Motor neuron (in vitro differentiated cells): ENCODE measurements around the gene SLC1A7. TPM values are rescaled to one million over a fixed set of nuclear protein-coding genes. Genes with fewer than 3 reads are reported as not detected.

Experiments used
- ATAC-seq, 8 experiments: fragments of 200-7000 bp; cut with Tn5 transposase; replicated peaks in 6 of 8; 2 replicates each; pipeline ENCODE4 v1.8.0; 2021; ENCODE audit warnings: mild to moderate bottlenecking in 8 of 8, moderate library complexity in 8 of 8
- H3K27ac ChIP-seq, 2 donors: fragments of 250-450 bp; sonication (Bioruptor Pico); 2 replicates each; pipeline ENCODE4 v1.9.0; 2021; ENCODE audit warnings: antibody characterized with exemption in 2 of 2, mild to moderate bottlenecking in 2 of 2, moderate library complexity in 1 of 2
- H3K4me1 ChIP-seq, 2 donors: fragments of 250-450 bp; sonication (Bioruptor Pico); replicated peaks in 1 of 2; 2 replicates each; pipeline ENCODE4 v1.6.1; 2021; ENCODE audit warnings: antibody characterized with exemption in 2 of 2, mild to moderate bottlenecking in 2 of 2, moderate library complexity in 1 of 2
- H3K4me3 ChIP-seq, 5 donors: fragments of 250-450 bp; sonication (Bioruptor Pico); 2 replicates each; pipeline ENCODE4 v1.9.0; 2021; ENCODE audit warnings: antibody characterized with exemption in 5 of 5, mild to moderate bottlenecking in 5 of 5, moderate library complexity in 4 of 5
- WGBS, 10 experiments: fragments of 450-650 bp; shearing (Covaris generic); methylation state at CpG; one replicate each; pipeline ENCODE4 v1.0.0; 2022; 5-methylcytosine and 5-hydroxymethylcytosine counted together
- in situ Hi-C, 9 experiments: fragments of 400-800 bp; cut with MboI; loops; one replicate each; pipeline ENCODE4 v1.15.0; 2021; ENCODE audit warnings: low sequenced_read_pairs in 9 of 9, low pct_unique_long_range_greater_than_20kb in 2 of 9; ENCODE audit not compliant: unreplicated experiment in 9 of 9
- total RNA-seq, 8 experiments: library from RNA; unstranded; fragments of 300-600 nt; gene quantifications; 2 replicates each; pipeline versions ENCODE4 v1.2.3 to v1.2.4, GENCODE V29; 2022

The SLC1A7 gene
- total RNA-seq, 8 experiments from 2014 or later: 0.05 to 1.8 (median 0.50) TPM

DNA sequence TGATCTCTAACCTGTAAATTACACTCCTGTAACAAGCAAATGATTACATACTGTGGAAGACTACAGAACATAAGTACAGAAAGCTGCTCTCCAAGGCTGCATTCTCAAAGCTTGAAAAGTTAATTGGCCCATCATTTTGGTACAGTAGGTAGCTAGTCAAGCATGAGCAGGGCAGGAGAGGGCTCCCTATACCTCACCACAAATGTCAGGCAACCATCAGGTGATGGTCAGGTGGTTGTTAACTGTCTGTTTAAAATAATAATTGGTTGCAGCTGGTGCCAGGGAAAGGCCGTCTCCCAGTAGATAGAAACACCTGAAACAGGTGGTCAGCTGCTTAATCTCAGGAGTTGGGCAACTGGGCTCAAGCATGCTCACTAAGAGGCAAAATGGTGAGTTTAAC is 13.1 kb upstream of the SLC1A7 start:
- Histone ChIP-seq H3K4me3 (no peak overlapping the region), H3K27ac (no peak overlapping the region), H3K4me1 (no peaks in the 10 kb centered on the region)
- in situ Hi-C loops: no loop called here
- no peak for ATAC-seq
- 0 to 87% (median 71%) methylated on average over 1 of the region's 1 CpG; no CpG with 5 or more reads in 5 of the 10 experiments for WGBS, 10 experiments

- Histone ChIP-seq H3K4me3 (no peak overlapping the region), H3K4me1 (no peaks in the 10 kb centered on the region), H3K27ac (no peak overlapping the region)
- WGBS, 10 experiments: 67 to 100% (median 85%) methylated on average over 1 to 8 of the region's 8 CpGs; no CpG with 5 or more reads in 1 of the 10 experiments
- no peak for ATAC-seq
- in situ Hi-C loops: no loop called here
These were observed 12.5 kb upstream of the SLC1A7 start for GRCh38 chr1:53154859-53155438.

DNA sequence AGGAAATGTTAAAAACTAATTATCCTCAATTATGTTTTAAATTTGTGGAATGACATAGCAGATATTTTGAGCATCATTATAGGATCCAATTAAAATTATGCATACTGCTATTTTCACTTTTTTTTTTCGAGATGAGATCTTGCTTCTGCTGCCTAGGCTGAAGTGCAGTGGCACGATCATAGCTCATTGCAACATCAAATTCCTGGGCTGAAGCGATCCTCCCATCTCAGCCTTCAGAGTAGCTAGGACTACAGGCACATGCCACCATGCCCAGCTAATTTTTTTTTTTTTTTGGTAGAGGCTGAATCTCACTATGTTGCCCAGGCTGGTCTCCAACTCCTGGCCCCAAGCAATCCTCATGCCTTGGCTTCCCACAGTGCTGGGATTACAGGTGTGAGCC is 11.3 kb upstream of the SLC1A7 start:
- in situ Hi-C loops: no loop called here
- Histone ChIP-seq H3K4me3 (no peak overlapping the region), H3K27ac (no peak overlapping the region), H3K4me1 (no peaks in the 10 kb centered on the region)
- ATAC-seq: no peak
- 13 to 96% (median 57%) methylated on average over 1 to 3 of the region's 3 CpGs; no CpG with 5 or more reads in 1 of the 10 experiments for WGBS, 10 experiments

GRCh38 chr1:53148123-53148522 is 5.7 kb upstream of the SLC1A7 start:
- Histone ChIP-seq H3K4me3 (no peak overlapping the region), H3K27ac (no peak overlapping the region), H3K4me1 (peaks cover 22 to 24% of the 10 kb centered on the region in 2 donors)
- no peak for ATAC-seq
- 20 to 95% (median 74%) methylated on average over 2 to 3 of the region's 3 CpGs; no CpG with 5 or more reads in 1 of the 10 experiments for WGBS, 10 experiments
- in situ Hi-C loops: no loop called here

GRCh38 chr1:53147174-53147573 is 4.7 kb upstream of the SLC1A7 start:
- in situ Hi-C loops: no loop called here
- ATAC-seq: no peak

GRCh38 chr1:53145942-53146708 is 3.7 kb upstream of the SLC1A7 start:
- WGBS, 10 experiments: 0 to 33% (median 21%) methylated on average over 1 to 15 of the region's 24 CpGs; no CpG with 5 or more reads in 5 of the 10 experiments
- in situ Hi-C loops: no loop called here
- peaks cover 27 to 29% of the 10 kb centered on the region in 2 donors for H3K4me1 ChIP-seq
- H3K27ac ChIP-seq: peak overlapping the region; percentile 45 to 84
- H3K4me3 ChIP-seq: no peak overlapping the region
- peak; percentile 89 to 95 (median 91) for ATAC-seq

More at GRCh38 chr1:53147174-53147573, 4.7 kb upstream of the SLC1A7 start:
- peak overlapping the region in 1 of 2 donors; percentile 84 for H3K27ac ChIP-seq
- no peak overlapping the region for H3K4me3 ChIP-seq
- 56 to 100% (median 89%) methylated on average over 2 to 4 of the region's 4 CpGs; no CpG with 5 or more reads in 2 of the 10 experiments for WGBS, 10 experiments
- H3K4me1 ChIP-seq: peaks cover 22 to 24% of the 10 kb centered on the region in 2 donors

GRCh38 chr1:53145619-53145941 is 3.1 kb upstream of the SLC1A7 start:
- H3K27ac ChIP-seq: peak overlapping the region in 1 of 2 donors; percentile 84
- in situ Hi-C loops: no loop called here

DNA sequence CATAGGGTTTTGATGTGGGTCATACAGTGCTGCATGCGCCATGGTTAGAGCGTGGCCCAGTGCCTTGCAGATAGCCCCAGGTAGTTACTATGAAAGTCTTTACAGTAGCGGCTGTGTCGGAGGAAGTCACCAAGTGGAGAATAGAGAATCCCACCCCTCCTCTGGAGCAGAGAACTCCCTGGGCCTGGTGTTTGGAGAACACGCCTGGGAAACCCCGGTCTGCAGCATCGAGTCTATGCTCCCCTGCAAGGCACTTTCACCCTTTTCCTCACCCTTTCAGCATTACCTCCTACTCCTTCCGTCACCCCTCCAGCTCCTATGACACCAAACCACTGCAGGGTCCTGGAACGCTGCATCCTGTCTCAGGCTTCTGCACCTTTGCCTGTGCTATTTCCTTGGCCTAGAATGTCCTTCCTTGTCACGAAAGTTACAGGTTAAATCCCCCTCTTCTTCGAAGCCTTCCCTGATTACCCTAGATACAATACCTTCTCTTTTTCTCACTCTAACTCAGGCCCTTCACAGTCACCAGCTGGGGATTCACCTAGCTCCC is 2.7 kb upstream of the SLC1A7 start:
- in situ Hi-C loops: no loop called here
- no peak overlapping the region for H3K4me3 ChIP-seq
- no peak overlapping the region for H3K27ac ChIP-seq
- 79 to 100% (median 87%) methylated on average over 1 to 9 of the region's 11 CpGs; no CpG with 5 or more reads in 1 of the 10 experiments for WGBS, 10 experiments
- peaks cover 31 to 32% of the 10 kb centered on the region in 2 donors for H3K4me1 ChIP-seq
- no peak for ATAC-seq

More at GRCh38 chr1:53145619-53145941, 3.1 kb upstream of the SLC1A7 start:
- no peak for ATAC-seq
- peaks cover 31 to 32% of the 10 kb centered on the region in 2 donors for H3K4me1 ChIP-seq
- H3K4me3 ChIP-seq: no peak overlapping the region
- WGBS, 10 experiments: 0 to 83% (median 39%) methylated on average over 1 to 5 of the region's 5 CpGs; no CpG with 5 or more reads in 4 of the 10 experiments

GRCh38 chr1:53144201-53144600 is 1.8 kb upstream of the SLC1A7 start:
- Histone ChIP-seq H3K27ac (no peak overlapping the region), H3K4me3 (no peak overlapping the region), H3K4me1 (peaks cover 31 to 32% of the 10 kb centered on the region in 2 donors)
- WGBS, 10 experiments: 0 to 97% (median 61%) methylated on average over 1 to 3 of the region's 3 CpGs; no CpG with 5 or more reads in 2 of the 10 experiments
- in situ Hi-C loops: no loop called here
- no peak for ATAC-seq

DNA sequence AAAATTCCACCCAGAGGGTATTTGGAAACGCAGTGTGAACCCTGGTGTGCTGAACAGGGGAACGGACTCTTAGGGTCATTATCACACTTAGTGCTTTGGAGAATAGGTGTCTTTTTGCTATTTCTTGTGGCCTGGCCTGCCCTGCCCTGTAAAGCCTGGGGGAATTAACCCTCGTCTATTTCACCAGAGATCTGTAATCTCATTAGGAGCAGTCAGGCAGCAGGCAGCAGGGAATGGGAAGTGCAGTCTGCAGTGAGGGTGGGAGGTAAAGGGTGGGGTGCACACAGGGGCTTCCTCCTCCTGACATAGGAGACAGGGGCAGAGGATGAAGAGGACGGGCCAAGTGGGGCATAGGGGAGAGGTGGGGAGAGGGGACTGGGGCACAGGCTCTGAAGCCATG is 1.1 kb upstream of the SLC1A7 start:
- ATAC-seq: no peak
- Histone ChIP-seq H3K4me1 (peaks cover 31 to 32% of the 10 kb centered on the region in 2 donors), H3K27ac (no peak overlapping the region), H3K4me3 (no peak overlapping the region)
- 62 to 100% (median 80%) methylated on average over 1 to 3 of the region's 4 CpGs; no CpG with 5 or more reads in 5 of the 10 experiments for WGBS, 10 experiments
- in situ Hi-C loops: no loop called here

GRCh38 chr1:53141487-53142055 is 867 bp downstream of the SLC1A7 start:
- peaks cover 21 to 24% of the 10 kb centered on the region in 2 donors for H3K4me1 ChIP-seq
- H3K4me3 ChIP-seq: no peak overlapping the region
- ATAC-seq: no peak
- in situ Hi-C loops: no loop called here
- H3K27ac ChIP-seq: no peak overlapping the region
- WGBS, 10 experiments: 80 to 100% (median 100%) methylated on average over 1 to 3 of the region's 15 CpGs; no CpG with 5 or more reads in 5 of the 10 experiments

DNA sequence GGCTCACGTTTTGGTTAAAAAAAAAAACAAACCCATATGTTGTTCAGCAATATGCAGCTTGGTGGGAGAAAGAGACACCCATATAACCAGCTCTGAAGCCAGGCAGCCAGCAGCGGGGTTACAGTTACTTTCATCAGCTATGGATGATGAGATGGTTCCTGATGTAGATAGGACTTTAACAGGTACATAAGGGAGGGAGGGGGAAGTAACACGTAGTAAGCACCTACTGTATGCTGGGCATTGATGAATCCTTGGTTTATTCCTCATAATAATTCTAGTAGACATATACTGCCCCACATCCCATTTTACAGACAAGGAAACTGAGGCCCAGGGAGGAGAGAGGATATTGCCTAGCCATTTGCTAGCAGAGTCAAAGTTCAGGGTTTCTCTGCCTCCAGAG is 2.0 kb downstream of the SLC1A7 start:
- H3K4me1 ChIP-seq: peaks cover 10 to 13% of the 10 kb centered on the region in 2 donors
- in situ Hi-C loops: no loop called here
- ATAC-seq: no peak
- 29 to 82% (median 62%) methylated on average over 2 to 3 of the region's 3 CpGs; no CpG with 5 or more reads in 1 of the 10 experiments for WGBS, 10 experiments
- no peak overlapping the region for H3K27ac ChIP-seq
- no peak overlapping the region for H3K4me3 ChIP-seq

DNA sequence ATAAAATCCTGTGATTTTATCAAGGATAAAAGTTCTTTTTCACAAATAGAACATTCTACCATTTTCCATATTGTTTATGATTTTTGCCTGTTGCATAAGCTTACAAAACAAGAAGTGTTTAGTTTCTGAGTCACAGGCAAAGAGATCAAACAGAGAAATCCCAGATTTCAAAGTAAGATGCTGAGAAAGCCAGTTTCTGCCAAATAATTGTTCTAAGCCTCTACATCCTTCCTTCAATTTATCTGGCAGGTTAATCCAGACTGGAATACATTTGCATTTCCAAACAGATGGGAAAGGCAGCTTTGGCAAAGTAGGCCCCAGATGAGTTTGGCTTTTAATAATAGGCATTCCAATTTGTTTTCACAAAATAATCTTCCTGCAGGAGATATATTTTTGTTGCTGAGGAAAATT is 2.5 kb downstream of the SLC1A7 start:
- Histone ChIP-seq H3K27ac (no peak overlapping the region), H3K4me1 (peaks cover 6 to 10% of the 10 kb centered on the region in 2 donors), H3K4me3 (no peak overlapping the region)
- in situ Hi-C loops: no loop called here
- peak in 1 of 8 experiments; percentile 42 for ATAC-seq
